Measurements from ENCODE around the gene SLC23A1. TPM values are rescaled to one million over a fixed set of nuclear protein-coding genes. Genes with fewer than 3 reads are reported as not detected.

The SLC23A1 gene
- total and polyA plus RNA-seq, 4 donors: 0.30 to 4.4 (median 0.79) TPM

GRCh38 chr5:139382807-139383206 lies 290 bp downstream of the SLC23A1 start:
- Histone ChIP-seq H3K27me3 (ENCODE audit: control insufficient read depth in 3 of 3, insufficient read depth in 3 of 3, low read length in 2 of 3) (no peaks in the 10 kb centered on the region), H3K36me3 (ENCODE audit: control insufficient read depth in 4 of 4, insufficient read depth in 4 of 4, low read length in 4 of 4) (peaks cover 0 to 3% (median 0%) of the 10 kb centered on the region in 4 donors), H3K9ac (ENCODE audit: insufficient read depth in 1 of 2, low read length in 2 of 2) (no peak overlapping the region), H3K27ac (ENCODE audit: low read depth in 1 of 2, low read length in 1 of 2) (no peak overlapping the region), H3K4me3 (no peak overlapping the region), H3K9me3 (ENCODE audit: control insufficient read depth in 4 of 4, insufficient read depth in 3 of 4, low read length in 3 of 4) (no peaks in the 10 kb centered on the region), H3K4me1 (ENCODE audit: control insufficient read depth in 5 of 5, insufficient read depth in 5 of 5, low read length in 5 of 5) (peaks cover 0 to 6% (median under 1%) of the 10 kb centered on the region in 5 donors)
- 56 to 57% methylated on average over 2 to 3 of the region's 3 CpGs for WGBS, 2 donors
- ATAC-seq (ENCODE audit: insufficient read depth, low FRiP score) (no peak), DNase-seq (no peak)
- no peak for TF ChIP-seq CTCF (IDR thresholded peaks at IDR 0.05; ENCODE audit: control extremely low read depth, extremely low read depth)

GRCh38 chr5:139381837-139382761 lies 998 bp downstream of the SLC23A1 start:
- ATAC-seq (ENCODE audit: insufficient read depth, low FRiP score) (no peak), DNase-seq (no peak)
- Histone ChIP-seq H3K4me1 (ENCODE audit: control insufficient read depth in 5 of 5, insufficient read depth in 5 of 5, low read length in 5 of 5) (peaks cover 0 to 6% (median 0%) of the 10 kb centered on the region in 5 donors), H3K9me3 (ENCODE audit: control insufficient read depth in 4 of 4, insufficient read depth in 3 of 4, low read length in 3 of 4) (no peaks in the 10 kb centered on the region), H3K27me3 (ENCODE audit: control insufficient read depth in 3 of 3, insufficient read depth in 3 of 3, low read length in 2 of 3) (no peaks in the 10 kb centered on the region), H3K9ac (ENCODE audit: insufficient read depth in 1 of 2, low read length in 2 of 2) (no peak overlapping the region), H3K4me3 (no peak overlapping the region), H3K27ac (ENCODE audit: low read depth in 1 of 2, low read length in 1 of 2) (no peak overlapping the region), H3K36me3 (ENCODE audit: control insufficient read depth in 4 of 4, insufficient read depth in 4 of 4, low read length in 4 of 4) (peaks cover 0 to 3% (median 0%) of the 10 kb centered on the region in 4 donors)
- no peak for TF ChIP-seq CTCF (IDR thresholded peaks at IDR 0.05; ENCODE audit: control extremely low read depth, extremely low read depth)
- WGBS, 2 donors: 89 to 92% methylated on average over 28 of the region's 28 CpGs

- Histone ChIP-seq H3K27me3 (ENCODE audit: control insufficient read depth in 3 of 3, insufficient read depth in 3 of 3, low read length in 2 of 3) (no peaks in the 10 kb centered on the region), H3K4me3 (no peak overlapping the region), H3K9me3 (ENCODE audit: control insufficient read depth in 4 of 4, insufficient read depth in 3 of 4, low read length in 3 of 4) (no peaks in the 10 kb centered on the region), H3K9ac (ENCODE audit: insufficient read depth in 1 of 2, low read length in 2 of 2) (no peak overlapping the region), H3K36me3 (ENCODE audit: control insufficient read depth in 4 of 4, insufficient read depth in 4 of 4, low read length in 4 of 4) (peaks cover 0 to 4% (median 1%) of the 10 kb centered on the region in 4 donors), H3K4me1 (ENCODE audit: control insufficient read depth in 5 of 5, insufficient read depth in 5 of 5, low read length in 5 of 5) (peaks cover 0 to 6% (median 0%) of the 10 kb centered on the region in 5 donors), H3K27ac (ENCODE audit: low read depth in 1 of 2, low read length in 1 of 2) (no peak overlapping the region)
- DNase-seq (no peak), ATAC-seq (ENCODE audit: insufficient read depth, low FRiP score) (no peak)
- no peak for TF ChIP-seq CTCF (IDR thresholded peaks at IDR 0.05; ENCODE audit: control extremely low read depth, extremely low read depth)
- WGBS, 2 donors: 89 to 91% methylated on average over 15 of the region's 15 CpGs
Measured at GRCh38 chr5:139379626-139380449, 3.3 kb downstream of the SLC23A1 start.
